Measurements from ENCODE around the gene SORL1-AS1.
A peak's percentile ranks its signal among the peaks of the same experiment; 100 is the strongest.

The SORL1-AS1 gene

GRCh38 chr11:121474680-121475079 is 21.9 kb upstream of the SORL1-AS1 start:
- no peak for DNase-seq

DNA sequence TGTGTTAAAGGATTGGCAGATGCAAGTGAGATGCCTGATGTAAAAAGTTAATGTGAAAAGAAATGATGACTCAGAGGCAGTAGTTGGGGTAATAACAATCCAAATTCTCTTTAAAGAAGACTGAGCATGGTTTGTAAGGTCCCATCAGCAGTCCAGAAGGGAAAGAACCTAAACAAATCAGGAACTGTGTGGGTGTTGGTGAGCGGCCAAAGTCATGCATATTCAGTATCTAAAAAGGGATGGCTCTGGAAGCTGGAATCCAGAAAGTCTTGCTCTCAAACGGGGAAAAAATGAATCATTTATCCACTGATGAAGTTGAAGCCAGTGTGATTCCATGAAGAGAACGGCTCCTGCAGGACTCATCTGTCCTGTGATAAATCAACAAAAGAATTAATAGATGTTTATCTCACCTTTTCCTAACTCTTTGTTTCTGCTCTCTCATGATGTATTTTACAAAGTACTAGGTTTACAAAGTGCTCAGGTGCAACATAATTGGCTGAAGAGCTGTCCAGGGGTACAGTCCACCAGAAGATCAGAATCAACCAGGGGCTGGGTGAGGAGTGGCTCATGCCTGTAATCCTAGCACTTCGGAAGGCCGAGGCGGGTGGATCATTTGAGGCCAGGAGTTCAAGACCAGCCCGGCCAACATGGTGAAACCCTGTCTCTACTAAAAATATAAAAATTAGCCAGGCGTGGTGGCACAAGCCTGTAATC is 20.5 kb upstream of the SORL1-AS1 start:
- no peak for DNase-seq

DNA sequence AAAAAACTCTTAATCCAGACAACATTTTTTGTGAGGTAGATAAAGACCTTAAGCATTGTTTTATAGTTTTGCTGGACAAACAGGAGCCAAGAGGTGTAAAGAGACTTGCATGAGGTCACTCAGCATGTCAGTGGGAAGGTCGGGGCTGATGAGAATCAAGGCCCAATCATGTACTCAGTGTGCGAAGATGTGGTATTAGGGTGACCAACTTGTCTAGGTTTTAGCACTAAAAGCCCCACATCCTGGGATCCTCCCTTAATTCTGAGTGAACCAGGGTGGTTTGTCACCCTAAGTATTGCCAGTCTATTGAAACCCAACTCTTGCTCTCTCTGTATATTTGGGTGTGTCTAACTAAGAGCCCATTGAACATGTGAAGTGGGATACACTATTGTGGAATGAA is 19.5 kb upstream of the SORL1-AS1 start:
- no peak for DNase-seq

DNA sequence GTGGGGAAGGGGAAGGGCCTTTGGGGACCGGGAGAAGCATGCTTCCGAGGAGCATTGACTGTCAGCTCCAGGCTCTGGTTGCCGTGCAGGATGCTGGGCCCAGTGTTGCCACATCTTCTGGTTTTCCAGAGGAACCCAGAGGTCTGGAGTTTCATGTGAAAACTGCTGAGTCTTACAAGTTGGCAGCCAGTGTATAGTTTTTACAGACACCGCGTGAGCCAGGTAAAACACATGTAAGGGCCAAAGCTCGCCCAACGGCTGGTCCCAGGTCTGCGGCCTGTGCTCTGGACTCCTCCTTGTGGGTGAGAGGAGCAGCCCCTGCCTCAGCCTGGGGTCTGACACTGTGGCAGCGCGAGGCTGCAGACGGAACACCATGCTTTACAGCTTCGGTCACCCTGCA is 18.4 kb upstream of the SORL1-AS1 start:
- DNase-seq = no peak

DNA sequence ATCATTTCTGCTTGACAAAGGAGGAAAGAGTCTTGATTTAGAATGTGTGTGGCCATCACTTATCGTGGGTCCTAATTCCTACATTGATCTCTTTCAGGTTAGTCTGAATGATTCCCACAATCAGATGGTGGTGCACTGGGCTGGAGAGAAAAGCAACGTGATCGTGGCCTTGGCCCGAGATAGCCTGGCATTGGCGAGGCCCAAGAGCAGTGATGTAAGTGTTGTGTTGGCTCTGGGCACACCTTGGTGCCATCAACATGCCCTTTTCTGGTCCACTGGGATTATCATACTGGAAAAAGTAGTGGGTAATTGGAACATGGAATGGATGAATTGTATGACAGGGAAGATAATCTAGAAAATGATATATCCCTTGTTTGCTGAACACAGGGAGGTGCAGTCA is 17.1 kb upstream of the SORL1-AS1 start:
- no peak for DNase-seq

DNA sequence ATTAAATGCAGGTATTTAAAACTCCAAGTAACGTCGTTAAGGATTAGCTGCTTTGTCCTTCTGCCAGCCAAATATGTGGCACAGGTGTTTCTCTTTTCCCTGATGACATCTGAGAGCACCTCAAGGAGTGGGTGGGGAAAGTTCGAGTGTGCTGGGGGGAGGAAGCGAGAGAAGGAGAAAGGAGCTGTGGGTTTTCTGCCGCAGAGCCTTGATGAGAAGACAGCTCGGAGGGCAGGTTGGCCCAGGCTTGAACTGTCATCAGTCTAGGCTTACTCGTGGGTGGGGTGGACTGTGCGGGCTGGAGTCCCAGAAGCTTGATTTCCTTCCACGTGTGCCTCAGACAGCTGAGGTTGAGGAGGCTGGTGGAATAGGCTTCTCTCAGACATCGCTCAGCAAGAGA is 15.2 kb upstream of the SORL1-AS1 start:
- DNase-seq = no peak

DNA sequence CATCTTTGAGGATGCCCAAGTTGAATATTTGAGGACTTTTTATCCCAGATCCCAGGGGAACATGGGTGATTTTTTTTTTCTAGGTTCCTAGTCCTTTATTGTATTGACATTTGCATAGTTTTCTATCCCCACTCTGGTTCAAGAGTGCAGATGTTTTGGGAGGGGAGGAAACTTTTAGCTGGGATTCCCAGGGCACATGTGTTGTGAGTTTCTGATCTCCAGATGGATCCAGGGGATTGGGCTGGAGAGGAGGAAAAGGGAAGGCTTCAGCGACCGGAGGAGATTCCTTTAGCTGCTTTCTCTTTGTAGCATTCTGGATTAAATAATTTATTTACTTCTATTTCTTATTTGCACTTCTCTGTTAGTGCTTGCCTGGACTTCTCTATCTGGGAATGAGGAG is 14.7 kb upstream of the SORL1-AS1 start:
- no peak for DNase-seq

DNA sequence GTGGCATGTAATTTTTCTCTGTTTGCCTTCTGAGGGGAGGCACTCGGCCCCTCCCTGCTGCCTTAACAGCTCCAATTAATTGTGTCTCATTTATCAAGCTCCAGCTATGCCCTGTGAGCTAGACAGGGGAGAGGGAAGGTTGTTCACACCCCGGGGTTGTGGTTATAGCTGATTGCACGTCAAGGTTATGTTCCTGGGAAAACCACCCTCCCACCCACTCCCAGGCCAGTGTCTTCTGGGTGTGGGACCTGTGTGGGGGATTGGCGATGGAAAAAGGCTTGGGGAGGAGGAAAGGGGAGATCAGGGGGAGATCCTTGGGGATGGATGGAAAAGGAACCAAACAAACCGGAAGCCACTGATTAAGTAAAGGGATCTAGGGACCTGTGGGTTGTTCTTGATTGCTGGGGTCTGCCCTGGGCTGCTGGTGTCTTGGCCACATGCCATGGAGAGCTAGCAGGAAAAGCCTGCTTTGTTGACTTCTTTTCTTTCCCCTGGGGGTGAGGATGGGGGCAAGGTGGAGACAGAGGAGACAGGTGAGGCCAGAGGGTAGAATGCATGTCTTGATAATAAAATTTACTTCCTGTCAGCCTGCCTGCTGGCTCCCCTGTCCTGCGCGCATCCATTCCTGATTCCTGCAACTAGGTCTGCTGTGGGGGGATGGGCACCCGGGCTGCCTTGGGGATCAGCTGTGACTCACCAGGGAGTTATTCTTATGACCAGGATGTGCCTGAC is 13.5 kb upstream of the SORL1-AS1 start:
- no peak for DNase-seq

DNA sequence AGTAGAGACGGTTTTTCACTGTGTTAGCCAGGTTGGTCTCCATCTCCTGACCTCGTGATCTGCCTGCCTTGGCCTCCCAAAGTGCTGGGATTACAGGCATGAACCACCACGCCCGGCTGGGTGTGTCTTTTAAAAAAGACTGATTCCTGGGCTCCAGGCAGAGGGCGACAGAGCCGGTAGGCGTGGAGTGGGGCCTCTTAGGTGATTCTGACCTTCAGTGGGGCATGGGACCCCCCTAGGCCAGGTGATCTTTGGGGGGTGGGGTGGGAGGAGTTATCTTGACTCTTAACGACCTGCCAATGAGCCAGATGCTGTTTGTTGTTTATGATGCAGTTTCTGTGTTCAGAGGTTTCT is 12.9 kb upstream of the SORL1-AS1 start:
- DNase-seq = no peak

- no peak for DNase-seq
These were observed 11.7 kb upstream of the SORL1-AS1 start for GRCh38 chr11:121464352-121464946.

GRCh38 chr11:121463689-121464335 is 11.0 kb upstream of the SORL1-AS1 start:
- DNase-seq = no peak

DNA sequence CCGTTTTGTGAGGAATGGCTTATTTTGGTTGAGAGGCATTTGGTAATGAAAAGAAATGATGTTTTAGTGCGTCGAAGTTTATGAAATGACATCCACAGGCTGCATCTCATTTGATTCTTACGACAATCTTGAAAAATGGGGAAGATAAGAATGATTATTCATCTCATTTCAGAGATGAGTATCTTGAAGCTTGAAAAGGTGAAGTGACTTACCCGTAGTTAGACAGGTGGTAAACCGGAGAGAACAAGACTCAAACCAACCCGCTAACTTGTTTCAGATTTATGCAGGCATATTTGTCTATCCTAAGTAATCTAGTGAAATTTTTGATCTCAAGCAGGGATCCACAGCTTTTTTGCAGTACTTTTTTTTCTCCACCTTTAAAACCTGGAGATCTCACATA is 9.1 kb upstream of the SORL1-AS1 start:
- no peak for DNase-seq

DNA sequence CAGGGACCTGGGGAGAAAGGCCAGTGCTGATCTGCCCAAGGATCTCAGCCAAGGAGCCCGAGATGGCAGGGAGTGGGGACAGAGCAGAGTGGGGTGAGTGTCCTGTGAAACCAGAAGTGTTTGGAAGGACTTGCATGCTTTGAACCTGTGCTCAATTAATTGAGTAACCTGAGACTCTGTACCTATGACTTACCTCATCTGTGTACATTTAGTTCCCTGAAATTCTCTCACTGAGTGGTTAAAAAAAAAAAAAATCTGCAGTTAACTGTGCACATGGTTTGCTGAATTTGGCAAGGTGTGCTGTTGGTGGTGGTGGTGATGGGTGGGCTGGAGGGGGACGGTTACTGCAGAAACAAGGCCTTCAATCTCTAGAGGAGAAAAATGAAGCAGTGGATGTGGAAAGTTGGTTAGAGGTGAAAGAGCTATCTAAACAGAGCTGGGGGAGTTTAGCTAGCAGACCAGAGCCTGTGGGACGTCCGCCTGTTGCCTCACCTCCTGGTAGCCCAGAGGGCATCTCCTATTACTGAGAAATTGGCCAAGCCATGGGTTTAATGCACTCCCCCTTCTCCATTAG is 8.3 kb upstream of the SORL1-AS1 start:
- DNase-seq = no peak

GRCh38 chr11:121459413-121460017 is 6.7 kb upstream of the SORL1-AS1 start:
- no peak for DNase-seq

GRCh38 chr11:121458551-121458950 is 5.8 kb upstream of the SORL1-AS1 start:
- DNase-seq = no peak

DNA sequence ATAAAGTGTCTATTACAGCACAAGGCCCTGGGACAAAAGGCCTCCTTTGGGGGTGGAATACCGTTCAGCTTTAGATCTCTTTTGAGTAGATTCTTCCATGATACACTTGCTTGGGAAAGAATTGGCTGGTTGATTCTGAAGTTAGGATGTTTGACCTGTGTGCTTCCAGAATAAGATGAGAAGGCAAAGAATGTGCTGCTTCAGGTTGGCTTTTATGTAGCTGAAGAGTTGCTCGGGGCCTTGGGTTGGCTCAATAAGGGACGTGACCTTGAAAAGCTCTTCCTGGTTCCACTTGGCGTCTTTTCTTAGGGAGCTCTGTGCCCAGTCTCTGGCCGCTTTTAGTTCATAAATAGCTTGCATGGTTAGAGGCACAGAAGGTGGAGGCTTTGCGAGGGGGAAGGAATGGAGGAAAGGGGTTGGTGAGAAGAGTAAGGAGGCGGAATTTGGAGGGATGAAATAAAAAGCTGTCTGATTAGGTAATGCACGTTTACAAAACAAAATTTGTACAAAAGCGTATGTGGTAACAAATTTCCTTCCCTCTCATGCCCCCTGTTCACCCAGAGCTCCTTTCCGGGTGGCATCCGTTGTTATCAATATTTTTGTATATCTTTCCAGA is 4.2 kb upstream of the SORL1-AS1 start:
- DNase-seq = no peak

- no peak for DNase-seq
These were observed 3.4 kb upstream of the SORL1-AS1 start for GRCh38 chr11:121456151-121456550.

GRCh38 chr11:121455115-121455514 is 2.3 kb upstream of the SORL1-AS1 start:
- no peak for DNase-seq

- DNase-seq = no peak
These were observed 977 bp upstream of the SORL1-AS1 start for GRCh38 chr11:121453589-121454299.

DNA sequence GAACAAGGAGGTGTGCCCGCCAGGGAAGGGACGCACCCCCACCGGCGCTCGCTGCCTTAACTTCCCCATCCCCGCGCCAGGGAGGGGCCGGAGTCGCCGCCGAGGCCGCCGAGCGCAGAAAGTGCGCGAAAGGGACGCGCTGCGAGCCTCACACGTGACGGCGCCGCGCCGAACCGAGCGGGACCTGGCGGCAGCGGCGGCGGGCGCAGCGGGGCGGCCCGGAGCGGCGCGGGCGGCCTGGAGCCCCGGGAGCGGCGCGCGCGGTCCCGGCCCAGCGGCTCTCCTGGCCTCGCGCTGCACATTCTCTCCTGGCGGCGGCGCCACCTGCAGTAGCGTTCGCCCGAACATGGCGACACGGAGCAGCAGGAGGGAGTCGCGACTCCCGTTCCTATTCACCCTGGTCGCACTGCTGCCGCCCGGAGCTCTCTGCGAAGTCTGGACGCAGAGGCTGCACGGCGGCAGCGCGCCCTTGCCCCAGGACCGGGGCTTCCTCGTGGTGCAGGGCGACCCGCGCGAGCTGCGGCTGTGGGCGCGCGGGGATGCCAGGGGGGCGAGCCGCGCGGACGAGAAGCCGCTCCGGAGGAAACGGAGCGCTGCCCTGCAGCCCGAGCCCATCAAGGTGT is 670 bp downstream of the SORL1-AS1 start, which contains the start of gene SORL1:
Gene SORL1 (plus strand): TSS at position 329 of the 623 bp plus-strand sequence. CDS start 18 bp downstream, at position 347.
- DNase-seq = peak; percentile 50

Data from cortex of kidney (tissue), 1 donor.